Coronary artery (tissue), 2 donors: ENCODE results near the gene METRNL.

Experiments
- DNase-seq: peaks from one replicate; pipeline ENCODE4 v3.0.0-alpha.2; 2017; ENCODE audit warnings: low spot score
- H3K27ac ChIP-seq, 2 donors: fragments of 200-600 bp; sonication (generic); one replicate each; pipeline ENCODE4 v1.5.1; 2016 to 2019
- H3K4me3 ChIP-seq: fragments of 200-600 bp; sonication (generic); 2 replicates; pipeline ENCODE4 v1.5.1; 2016; ENCODE audit warnings: mild to moderate bottlenecking, moderate library complexity
- TF ChIP-seq, protein P1 (sequence below): fragments of 200-600 bp; sonication (generic); IDR thresholded peaks from one replicate; pipeline ENCODE4 v1.5.1; 2019; ENCODE audit warnings: antibody characterized with exemption

The METRNL gene

DNA sequence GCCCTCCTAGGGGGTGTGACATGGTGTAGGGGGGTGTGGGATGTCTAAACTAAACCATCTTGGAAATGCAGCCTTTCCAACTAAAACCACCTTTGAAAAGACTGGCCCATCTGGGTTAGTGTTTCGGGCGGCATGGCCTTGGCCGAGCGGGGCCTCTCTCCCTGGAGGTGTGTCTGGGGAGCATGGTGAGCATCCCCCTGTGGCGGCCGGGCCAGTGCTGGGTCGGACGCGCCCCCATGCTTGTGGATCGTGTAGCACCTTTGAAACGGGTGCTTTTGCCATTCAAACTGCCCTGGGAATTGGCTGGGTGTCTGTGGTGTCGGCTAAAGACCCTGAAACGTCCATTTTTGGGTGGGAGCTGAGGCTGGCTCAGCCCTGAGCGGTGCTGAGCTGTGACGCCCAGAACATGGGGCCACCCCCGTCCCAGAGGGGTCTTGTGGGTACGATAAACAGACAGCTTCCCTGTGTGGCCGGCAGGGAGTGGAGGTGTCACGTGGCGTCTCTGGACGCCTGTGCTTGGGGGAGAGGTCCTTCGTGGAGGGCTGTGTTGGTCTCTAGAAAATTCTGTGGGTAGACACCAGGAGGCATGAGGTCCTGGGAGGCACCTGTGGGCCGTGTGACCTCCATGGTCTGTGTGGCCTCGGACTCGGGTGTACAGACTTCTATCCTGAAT lies 6.3 kb downstream of the METRNL start:
- peak overlapping the region; percentile 94 to 98 for H3K27ac ChIP-seq
- TF ChIP-seq, protein P1, sequence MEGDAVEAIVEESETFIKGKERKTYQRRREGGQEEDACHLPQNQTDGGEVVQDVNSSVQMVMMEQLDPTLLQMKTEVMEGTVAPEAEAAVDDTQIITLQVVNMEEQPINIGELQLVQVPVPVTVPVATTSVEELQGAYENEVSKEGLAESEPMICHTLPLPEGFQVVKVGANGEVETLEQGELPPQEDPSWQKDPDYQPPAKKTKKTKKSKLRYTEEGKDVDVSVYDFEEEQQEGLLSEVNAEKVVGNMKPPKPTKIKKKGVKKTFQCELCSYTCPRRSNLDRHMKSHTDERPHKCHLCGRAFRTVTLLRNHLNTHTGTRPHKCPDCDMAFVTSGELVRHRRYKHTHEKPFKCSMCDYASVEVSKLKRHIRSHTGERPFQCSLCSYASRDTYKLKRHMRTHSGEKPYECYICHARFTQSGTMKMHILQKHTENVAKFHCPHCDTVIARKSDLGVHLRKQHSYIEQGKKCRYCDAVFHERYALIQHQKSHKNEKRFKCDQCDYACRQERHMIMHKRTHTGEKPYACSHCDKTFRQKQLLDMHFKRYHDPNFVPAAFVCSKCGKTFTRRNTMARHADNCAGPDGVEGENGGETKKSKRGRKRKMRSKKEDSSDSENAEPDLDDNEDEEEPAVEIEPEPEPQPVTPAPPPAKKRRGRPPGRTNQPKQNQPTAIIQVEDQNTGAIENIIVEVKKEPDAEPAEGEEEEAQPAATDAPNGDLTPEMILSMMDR: no peak
- DNase-seq: no peak
- H3K4me3 ChIP-seq: peak overlapping the region; percentile 83

DNA sequence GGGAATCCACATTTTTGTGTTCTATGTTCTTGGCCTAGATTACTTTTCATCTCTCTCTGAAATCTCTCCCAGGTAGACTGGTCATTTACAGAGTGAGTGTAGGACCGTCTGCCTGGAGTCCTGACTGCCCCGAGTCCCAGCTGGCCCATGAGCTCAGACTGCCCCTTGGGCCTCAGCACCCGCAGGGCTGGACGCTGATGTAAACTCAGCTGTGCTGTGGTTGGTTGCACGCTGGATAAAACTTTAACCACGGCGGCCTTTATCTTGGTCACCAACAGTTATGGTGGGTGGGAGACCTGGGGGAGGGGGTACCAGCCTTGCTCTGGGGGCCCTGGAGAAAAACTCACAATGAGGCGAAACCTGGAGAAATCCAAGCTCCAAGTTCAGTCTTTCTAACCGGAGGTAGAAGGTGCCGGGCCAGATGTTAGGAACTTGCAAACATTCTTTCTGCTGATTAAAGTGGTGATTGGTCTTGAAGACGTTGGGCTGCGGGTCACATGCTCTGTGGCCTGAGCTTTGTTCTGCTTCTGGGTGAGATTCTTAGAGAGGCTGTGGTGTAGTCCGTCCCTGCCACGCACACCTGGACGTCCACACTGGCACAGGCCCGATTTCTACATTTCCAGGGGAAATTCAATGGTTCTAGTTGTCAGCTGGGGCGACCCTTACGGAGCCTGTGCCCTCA lies 6.9 kb downstream of the METRNL start:
- TF ChIP-seq, protein P1: no peak
- Histone ChIP-seq H3K4me3 (peak overlapping the region; percentile 83), H3K27ac (peak overlapping the region; percentile 94 to 98)
- DNase-seq: no peak

DNA sequence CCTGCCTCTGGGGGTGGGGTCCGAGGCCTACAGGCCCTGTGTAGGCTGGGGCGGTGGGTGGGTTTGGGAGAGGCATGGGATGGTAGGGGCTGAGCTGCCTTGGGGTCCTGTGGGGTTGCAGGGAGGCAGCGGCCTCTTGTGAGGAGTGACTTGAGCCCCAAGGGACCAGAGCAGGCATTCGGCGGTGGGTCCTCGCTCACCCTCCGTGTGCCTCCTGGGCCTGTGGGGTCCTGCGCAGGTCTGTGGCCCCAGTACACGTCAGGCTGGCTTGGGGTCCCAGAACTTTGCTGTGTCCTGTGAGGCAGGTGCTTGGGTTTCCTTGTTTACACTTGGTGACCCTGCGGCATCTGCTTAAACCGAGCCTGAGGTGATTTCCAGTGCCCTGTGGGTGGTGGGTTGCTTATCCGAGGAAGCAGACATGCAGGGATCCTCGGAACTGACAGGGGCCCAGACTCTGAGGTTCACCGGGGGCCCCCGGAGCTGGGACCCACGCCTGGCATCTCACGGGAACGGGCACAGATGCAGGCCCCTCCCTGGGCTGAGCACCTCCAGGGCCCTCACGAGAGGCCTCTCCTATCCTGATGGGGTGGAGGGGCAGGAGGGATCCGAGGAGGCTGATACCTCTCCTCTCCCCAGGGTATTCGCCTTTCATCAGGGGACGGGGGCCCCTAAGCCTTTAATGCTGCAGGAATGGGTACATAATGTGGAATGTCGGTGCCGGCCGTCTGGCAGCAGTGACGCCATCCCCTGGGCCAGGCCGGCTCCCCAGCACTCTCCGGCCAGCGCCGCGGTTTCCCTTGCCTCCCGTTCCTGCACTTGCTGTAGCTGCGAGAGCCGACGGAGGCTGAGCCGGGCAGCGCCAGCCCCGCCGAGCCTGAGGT lies 7.7 kb downstream of the METRNL start:
- peak overlapping the region; percentile 94 to 98 for H3K27ac ChIP-seq
- no peak for DNase-seq
- peak overlapping the region; percentile 83 for H3K4me3 ChIP-seq
- TF ChIP-seq, protein P1: no peak

DNA sequence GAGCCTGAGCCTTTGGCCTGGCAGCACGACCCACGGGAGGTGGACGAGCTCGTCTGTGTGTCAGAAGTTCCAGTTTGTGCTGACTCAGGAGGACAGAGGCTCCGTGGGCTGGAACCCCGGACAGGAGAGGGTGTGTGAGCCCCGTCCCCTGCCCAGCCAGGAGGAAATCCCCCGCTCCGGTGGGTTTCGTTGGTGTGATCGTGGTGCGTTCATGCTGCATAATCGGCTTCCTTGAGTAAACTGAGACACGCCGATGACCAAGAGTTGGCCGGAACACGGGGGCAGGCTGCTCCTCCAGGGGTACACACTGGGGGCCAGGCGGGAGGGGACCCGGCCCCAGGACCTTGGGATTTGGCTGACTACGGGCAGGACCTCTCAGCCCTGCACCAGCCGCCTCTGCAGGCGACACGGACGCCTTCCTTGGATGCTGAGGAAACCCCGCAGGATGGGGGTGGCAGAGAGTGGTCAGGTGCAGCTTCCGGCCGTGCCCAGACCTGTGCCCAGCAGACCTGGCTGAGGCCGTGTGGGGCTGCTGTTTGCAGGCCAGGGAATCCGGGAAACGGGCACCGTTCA lies 8.5 kb downstream of the METRNL start:
- Histone ChIP-seq H3K4me3 (peak overlapping the region; percentile 83), H3K27ac (peak overlapping the region; percentile 94 to 98)
- no peak for DNase-seq
- TF ChIP-seq, protein P1: no peak

DNA sequence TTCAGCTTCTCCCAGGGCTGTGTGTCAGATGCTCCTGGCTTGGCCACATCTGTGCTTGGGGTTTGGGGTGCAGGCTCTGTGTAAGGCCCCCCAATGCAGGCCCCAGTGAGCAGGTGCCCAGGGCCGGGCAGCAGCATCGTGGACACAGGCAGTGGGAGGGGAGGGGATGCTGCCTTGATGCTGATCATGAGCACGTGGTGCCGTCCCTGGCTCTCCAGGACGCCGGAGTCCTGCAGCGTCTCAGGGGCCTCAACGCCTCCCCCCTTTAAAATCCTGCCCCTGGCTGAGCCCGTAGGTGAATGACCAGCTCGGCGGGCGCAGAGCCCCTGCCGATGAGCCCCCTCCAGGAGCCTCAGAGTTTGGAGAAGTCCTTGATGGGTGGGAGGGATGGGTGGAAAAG lies 9.0 kb downstream of the METRNL start:
- Histone ChIP-seq H3K27ac (peak overlapping the region; percentile 94 to 98), H3K4me3 (peak overlapping the region; percentile 83)
- no peak for DNase-seq
- TF ChIP-seq, protein P1: no peak

DNA sequence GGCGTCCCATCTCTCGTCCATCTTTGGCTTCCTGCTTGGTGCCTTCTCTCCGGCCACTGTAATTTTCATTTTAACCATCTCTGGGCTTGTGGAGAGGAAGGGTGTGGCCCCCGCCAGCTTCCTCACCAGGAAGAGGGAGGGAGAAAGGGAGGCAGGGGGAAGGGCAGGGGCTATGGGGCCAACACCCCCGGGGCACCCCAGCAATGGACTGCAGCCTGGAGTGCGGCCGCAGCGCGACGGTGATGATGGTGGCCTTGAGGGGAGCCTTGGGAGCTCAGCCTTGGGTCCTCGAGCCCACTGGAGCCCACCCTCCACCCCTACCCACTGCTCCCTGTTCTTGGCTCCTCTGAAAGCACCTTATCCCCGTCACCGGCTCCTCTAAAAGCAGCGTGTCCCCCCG lies 9.5 kb downstream of the METRNL start:
- DNase-seq: no peak
- Histone ChIP-seq H3K4me3 (peak overlapping the region; percentile 83), H3K27ac (peak overlapping the region; percentile 94 to 98)
- TF ChIP-seq, protein P1: no peak
